A549 (cell line): ENCODE results near the gene RGL3.

Source experiments
- BCL3 ChIP-seq: fragments of >200 bp; sonication (Bioruptor Twin); formaldehyde crosslinking; IDR thresholded peaks from 3 replicates; pipeline ENCODE4 v1.6.1; 2016
- CTCF ChIP-seq: fragments of >200 bp; sonication (Bioruptor Twin); formaldehyde crosslinking; IDR thresholded peaks from 3 replicates; pipeline ENCODE4 v1.5.1; 2016
- MAZ ChIP-seq: fragments of 150-350 bp; IDR thresholded peaks from 2 replicates; pipeline ENCODE4 v1.6.1; 2014; ENCODE audit warnings: antibody characterized with exemption, low read depth, low read length, borderline replicate concordance
- NR3C1 ChIP-seq: fragments of >200 bp; sonication (Bioruptor Twin); formaldehyde crosslinking; IDR thresholded peaks from 3 replicates; pipeline ENCODE4 v1.6.1; 2017
- PHF8 ChIP-seq: fragments of 200-600 bp; sonication (generic); IDR thresholded peaks from 2 replicates; pipeline ENCODE4 v1.6.1; 2016; ENCODE audit warnings: low read depth, mild to moderate bottlenecking, antibody characterized with exemption, moderate library complexity, borderline replicate concordance
- POLR2A ChIP-seq: IDR thresholded peaks from 2 replicates; pipeline ENCODE4 v1.6.1; 2012; ENCODE audit warnings: mild to moderate bottlenecking, low read length
- RAD21 ChIP-seq, 2 experiments: fragments of >200 bp in 1 of 2; sonication (Bioruptor Twin) in 1 of 2; formaldehyde crosslinking in 1 of 2; IDR thresholded peaks in 1 of 2; conservative IDR thresholded peaks in 1 of 2; 2 replicates in 1 of 2; 3 replicates in 1 of 2; pipeline ENCODE4 v1.6.1; 2012 to 2018; ENCODE audit warnings: inconsistent platforms in 1 of 2
- RCOR1 ChIP-seq: fragments of 150-350 bp; IDR thresholded peaks from 2 replicates; pipeline ENCODE4 v1.6.1; 2014; ENCODE audit warnings: antibody characterized with exemption, low read length, low read depth
- RFX5 ChIP-seq: fragments of 450-650 bp; IDR thresholded peaks from 2 replicates; pipeline ENCODE4 v1.7.1; 2014; ENCODE audit warnings: antibody characterized with exemption, mild to moderate bottlenecking, moderate library complexity
- SREBF2 ChIP-seq: fragments of 450-650 bp; IDR thresholded peaks from 2 replicates; pipeline ENCODE4 v1.6.1; 2014; ENCODE audit warnings: mild to moderate bottlenecking, moderate library complexity
- TP53 ChIP-seq: fragments of 250-450 bp; sonication (Bioruptor Pico); IDR thresholded peaks from 2 replicates; pipeline ENCODE4 v1.5.0; 2021; ENCODE audit warnings: mild to moderate bottlenecking, moderate library complexity
- USF2 ChIP-seq: fragments of 450-650 bp; IDR thresholded peaks from 2 replicates; pipeline ENCODE4 v1.6.1; 2014; ENCODE audit warnings: antibody characterized with exemption

GRCh38 chr19:11422163-11423065 is 3.3 kb upstream of the RGL3 start:
- TF ChIP-seq CTCF (no peak), RFX5 (no peak), PHF8 (no peak), SREBF2 (no peak), RCOR1 (no peak), MAZ (no peak), USF2 (no peak), NR3C1 (no peak), POLR2A (no peak), BCL3 (no peak), RAD21 (conservative IDR thresholded peaks at IDR 0.05 in 1 of 2, IDR thresholded peaks at IDR 0.05 in 1 of 2) (no peak), TP53 (CRISPR knock-in tag) (no peak)
